GM19452 (cell line): Measurements from ENCODE around the gene MCM7.

Experiments
- ATAC-seq: cut with Tn5 transposase; IDR thresholded peaks from one replicate; pipeline ENCODE4 v1.9.1; 2021; ENCODE audit not compliant: unreplicated experiment

The MCM7 gene

DNA sequence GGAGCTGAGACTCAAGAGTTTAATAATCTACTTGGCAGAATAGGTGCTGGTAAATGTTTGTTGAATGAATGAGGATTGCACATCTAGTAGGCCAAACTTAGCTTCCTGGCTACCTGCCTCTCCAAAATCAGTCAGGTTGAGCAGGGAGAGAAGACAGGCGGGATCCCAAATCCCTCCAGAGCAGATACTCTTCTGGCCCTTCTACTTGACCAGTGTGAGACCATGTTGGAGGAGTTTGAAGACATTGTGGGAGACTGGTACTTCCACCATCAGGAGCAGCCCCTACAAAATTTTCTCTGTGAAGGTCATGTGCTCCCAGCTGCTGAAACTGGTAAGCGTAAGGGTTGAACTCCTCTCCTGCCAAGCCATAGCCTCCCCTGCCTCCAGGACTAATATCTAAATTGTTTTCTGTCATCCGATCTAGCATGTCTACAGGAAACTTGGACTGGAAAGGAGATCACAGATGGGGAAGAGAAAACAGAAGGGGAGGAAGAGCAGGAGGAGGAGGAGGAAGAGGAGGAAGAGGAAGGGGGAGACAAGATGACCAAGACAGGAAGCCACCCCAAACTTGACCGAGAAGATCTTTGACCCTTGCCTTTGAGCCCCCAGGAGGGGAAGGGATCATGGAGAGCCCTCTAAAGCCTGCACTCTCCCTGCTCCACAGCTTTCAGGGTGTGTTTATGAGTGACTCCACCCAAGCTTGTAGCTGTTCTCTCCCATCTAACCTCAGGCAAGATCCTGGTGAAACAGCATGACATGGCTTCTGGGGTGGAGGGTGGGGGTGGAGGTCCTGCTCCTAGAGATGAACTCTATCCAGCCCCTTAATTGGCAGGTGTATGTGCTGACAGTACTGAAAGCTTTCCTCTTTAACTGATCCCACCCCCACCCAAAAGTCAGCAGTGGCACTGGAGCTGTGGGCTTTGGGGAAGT is 23.4 kb upstream of the MCM7 start:
- ATAC-seq: no peak

DNA sequence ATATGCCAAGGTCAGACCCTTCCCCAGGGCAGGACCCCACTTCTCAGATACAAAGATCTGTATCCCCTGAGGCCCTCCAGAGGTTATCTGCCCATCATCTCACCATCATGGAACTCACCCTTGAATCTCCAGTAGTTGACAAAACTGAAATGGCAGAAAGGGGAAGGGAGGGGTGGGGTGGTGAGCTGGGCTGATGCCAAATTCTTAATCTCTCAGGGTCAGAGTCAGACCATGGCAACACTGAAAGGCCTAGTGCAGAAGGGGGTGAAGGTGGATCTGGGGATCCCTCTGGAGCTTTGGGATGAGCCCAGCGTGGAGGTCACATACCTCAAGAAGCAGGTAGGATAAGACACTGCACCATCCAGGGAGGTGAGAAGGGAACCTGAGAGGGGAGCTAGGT is 21.4 kb upstream of the MCM7 start:
- ATAC-seq: no peak

DNA sequence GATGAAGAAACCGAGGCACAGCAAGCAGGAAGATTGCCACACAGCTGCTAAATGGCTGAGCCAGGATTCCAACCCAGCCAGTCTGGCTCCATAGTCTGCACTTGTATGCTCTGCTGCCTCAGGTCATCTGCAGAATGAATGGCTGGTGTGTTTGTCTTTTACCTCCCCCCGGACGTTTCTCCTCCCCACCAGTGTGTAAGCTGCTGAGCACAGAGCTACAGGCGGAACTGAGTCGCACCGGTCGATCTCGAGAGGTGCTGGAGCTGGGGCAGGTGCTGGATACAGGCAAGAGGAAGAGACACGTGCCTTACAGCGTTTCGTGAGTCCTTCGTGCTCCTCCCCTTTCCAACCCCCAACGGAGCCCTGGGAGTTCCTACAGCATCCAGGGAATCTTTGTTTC is 20.9 kb upstream of the MCM7 start:
- no peak for ATAC-seq

DNA sequence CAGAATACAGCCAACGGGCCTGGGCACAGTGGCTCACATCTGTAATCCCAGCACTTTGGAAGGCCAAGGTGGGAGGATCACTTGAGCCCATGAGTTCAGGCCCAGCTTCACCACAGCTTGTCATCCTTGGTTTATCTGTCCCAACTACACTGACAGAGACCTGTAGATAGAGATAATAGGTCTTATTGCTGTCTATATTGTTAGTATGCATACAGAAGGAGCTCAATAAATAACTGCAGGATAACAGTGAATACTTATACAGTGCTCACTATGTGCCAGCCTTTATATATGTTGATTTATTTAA is 19.5 kb upstream of the MCM7 start:
- no peak for ATAC-seq

DNA sequence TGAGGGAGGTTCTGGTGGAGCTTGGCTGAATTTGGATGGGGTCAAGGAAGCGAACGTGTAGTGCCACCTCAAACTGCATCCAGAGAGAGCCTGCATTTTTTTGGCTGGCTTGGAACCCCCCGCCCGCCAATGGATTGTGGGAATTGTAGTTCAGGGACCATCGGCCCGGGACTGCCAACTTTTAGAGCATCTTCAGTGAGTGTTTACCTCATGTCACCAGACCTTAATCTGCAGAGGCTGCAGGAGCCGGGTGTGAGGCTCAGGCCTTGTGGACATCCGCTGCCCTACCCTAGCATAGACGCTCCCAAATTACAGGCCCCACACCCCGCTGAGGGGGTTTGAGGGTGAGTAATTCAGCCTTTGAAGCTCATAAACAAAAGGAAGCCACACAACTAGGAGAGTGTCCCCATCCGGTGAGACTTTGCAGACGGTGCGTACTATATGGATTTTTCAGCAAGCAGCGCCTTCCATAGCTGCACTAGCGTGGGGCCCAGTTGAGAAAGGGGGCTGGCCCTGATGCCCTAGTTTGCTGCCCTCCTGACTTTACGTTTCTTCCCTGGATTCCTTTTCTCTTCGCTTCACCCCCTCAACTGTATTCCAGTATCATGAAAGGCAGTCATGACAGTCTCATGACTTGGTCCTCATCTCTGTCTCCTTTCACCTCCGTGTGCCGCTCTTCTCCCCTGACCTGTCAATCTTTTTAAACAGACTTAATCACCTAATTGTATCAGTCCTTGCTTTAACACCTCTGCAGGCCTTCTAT is 19.0 kb upstream of the MCM7 start:
- peak; percentile 40 for ATAC-seq

DNA sequence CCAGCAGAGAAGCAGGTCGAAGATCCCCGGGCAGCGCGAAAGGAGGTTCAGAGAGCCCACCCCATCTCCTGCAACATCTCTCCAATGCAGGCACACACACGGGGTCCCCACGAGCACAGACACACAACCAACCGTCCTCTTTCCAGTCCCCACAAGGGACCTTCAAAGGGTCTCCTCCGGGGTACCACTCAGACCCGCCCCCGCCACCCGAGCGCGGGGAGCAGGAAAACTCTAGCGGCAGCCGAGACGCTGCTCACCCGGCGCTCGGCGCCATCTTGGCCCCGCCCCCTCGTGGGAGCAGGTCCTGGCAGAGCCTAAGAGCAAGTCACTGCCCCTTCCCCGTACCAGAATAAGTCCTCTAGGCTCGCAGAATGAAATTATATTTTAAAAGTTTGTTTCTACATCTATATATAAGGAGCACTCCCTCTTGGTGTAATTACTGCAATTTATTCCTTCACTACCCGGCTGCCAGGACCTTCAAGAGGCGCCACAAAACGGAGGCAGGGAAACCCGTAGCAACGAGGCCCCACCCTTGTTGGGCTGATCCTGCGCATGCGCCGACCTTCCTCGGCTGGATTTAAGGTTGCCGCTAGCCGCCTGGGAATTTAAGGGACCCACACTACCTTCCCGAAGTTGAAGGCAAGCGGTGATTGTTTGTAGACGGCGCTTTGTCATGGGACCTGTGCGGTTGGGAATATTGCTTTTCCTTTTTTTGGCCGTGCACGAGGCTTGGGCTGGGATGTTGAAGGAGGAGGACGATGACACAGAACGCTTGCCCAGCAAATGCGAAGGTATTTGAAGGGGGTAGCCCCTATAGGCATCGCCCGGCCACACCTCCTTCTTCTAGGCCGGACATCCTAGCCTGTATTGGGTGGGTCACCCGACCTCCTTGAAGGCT is 18.1 kb upstream of the MCM7 start, which contains the start of the genes CNPY4 and TAF6:
Gene CNPY4, plus strand, starts transcription at position 563 of the 898 bp plus-strand sequence. Its CDS starts 111 bp downstream, at position 674.
Gene TAF6, minus strand, starts transcription at position 287 of the 898 bp plus-strand sequence. CDS start 5,149 bp downstream, outside the sequence.
- peak; percentile 68 for ATAC-seq

DNA sequence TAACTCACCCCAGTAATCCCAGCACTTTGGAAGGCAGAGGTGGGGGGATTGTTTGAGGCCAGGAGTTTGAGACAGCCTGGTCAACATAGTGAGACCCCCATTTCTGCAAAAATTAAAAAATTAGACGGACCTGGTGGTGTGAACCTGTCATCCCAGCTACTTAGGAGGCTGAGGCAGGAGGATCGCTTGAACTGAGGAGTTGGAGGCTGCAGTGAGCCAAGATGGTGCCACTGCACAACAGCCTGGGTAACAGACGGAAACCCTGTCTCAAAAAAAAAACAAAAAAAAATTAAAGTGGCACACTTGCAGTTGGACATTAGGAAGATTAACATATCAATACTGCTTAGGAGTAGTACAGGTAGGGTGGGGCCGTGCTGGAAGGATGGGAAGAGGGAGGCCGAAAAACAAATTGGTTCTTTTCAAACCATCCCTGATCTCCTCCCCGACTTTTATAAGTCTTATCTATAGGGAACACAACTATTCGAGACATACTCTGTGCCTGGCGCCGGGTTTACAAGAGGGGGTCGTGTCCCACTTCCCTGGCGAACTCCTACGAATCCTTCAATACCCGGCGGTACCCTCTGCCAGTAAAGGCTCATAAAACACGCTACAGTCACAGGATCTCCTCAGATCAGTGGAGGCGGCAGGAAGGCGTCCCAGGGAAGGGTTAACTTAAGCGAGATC is 17.3 kb upstream of the MCM7 start:
- no peak for ATAC-seq

DNA sequence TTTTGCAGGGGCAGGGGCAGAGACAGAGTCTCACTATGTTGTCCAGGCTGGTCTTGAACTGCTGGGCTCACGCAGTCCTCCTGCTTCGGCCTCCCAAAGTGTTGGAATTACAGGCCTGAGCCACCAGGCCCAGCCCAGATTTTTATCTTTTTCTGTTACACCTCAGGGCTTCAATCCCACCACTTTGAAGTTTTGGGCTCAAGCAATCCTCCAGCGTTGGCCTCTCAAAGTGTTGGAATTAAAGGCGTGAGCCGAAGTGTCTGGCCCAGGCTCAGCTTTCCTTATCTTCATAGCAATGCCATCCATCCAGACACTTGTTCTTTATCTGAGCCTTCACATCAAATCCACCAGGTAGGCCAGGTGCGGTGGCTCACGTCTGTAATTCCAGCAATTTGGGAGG is 13.8 kb upstream of the MCM7 start:
- no peak for ATAC-seq

DNA sequence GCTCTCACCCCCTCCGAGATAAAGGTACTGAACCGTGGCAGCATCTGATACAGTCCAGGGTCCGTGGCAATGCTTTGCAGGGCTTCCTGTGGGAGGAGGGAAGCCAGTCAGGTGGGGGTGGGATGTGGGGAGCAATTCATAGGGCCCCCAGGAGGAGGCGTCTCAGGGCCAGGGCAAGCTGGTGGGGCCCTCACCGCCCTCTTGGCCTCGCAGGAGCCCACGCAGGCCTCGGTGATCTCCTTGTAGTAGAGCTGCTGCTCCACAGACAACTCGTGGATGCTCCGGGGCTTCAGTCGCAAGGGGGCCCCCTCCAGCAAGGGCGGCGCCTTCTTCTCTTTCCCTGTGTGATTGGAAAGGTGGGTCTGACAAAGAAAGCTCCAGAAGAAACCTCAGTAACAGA is 10.7 kb upstream of the MCM7 start:
- no peak for ATAC-seq

DNA sequence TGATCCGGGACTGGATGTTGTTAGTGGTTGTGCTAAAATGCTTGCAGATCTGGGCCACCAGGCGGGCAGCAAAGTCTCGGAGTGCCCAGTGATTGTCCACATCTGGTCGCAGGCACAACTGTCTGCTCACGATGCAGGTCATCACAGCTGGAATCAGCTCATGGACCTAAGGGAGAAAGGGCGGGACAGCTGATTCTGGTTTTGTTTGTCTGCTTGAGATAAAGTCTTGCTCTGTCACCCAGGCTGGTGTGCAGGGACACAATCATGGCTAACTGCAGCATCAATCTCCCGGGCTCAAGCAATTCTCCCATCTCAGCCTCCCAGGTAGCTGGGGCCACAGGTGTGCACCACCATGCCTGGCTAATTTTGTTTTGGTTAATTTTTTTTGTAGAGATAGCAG is 10.0 kb upstream of the MCM7 start:
- no peak for ATAC-seq

DNA sequence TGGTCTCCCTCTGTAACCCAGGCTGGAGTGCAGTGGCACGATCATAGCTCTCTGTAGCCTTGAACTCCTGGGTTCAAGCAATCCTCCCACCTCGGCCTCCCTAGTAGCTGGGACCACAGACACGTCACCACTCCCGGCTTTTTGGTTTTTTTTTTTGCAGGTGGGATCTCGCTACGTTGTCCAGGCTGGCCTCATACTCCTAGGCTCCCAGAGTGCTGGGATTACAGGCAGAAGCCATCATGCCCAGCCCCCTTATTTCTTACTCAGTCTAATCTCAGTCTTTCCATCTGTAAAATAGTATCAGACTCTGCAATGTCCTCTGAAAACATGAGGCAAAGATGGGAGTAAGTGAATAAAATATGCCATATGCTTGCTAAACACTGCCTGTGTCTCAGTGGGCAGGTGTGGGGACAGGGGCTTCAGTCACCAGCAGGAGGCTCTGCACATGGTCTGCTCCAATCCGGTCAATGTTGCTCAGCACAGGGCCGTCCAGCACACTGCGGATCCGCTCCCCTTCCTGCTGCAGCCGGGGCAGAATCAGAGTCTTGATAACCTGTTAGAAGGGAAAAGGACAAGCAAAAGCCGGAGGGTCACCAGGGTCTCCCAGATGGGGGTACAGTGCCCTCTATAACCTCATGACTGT is 8.4 kb upstream of the MCM7 start:
- no peak for ATAC-seq

DNA sequence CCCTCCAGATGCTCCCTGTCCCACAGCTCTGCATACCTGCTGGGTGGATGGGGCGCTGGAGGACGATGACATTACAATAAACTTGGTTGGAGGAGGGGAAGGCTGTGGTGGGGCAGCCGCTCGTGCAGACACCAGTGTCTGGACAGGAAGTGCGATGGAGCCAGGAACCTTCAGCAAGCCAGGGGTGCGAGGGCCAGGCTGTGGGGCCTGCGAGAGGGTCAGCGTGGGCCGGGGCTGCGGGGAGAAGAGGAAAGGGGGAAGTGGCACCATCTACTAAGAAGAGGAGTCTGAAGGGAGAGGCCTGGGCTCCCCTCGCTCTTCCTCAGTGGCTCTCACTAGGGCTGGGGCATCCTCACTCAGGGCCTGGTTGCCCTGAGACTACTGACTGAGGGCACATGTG is 6.7 kb upstream of the MCM7 start:
- no peak for ATAC-seq

DNA sequence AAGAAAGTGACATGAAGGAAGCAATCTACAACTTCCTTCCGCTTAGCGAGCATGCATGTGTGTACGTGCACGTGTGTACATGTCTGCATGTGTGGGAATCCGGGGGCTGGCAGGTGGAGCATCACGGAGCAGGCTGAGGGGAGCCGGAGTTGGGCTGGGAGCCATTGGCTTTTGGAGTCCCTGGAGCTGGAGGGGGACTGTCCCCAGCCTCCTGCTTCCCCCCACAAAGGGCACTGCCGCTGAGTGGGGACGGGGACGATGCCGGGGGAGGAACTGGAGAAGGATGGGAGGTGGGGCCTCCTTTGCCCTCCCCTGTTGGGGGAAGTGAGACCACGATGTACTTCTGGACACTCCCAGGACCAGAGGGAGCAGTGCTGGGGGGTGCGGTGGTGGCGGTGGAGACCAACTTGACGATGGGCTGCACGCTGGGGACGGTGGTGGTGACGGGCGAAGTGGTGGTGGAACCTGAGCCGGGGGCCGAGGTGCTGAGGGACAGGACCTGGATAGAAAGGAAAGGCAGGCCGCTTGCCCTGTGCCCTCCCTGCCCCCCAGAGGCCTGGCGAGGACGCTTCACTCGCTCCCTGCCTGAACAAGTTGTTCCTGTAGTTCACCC is 6.0 kb upstream of the MCM7 start:
- ATAC-seq: no peak

DNA sequence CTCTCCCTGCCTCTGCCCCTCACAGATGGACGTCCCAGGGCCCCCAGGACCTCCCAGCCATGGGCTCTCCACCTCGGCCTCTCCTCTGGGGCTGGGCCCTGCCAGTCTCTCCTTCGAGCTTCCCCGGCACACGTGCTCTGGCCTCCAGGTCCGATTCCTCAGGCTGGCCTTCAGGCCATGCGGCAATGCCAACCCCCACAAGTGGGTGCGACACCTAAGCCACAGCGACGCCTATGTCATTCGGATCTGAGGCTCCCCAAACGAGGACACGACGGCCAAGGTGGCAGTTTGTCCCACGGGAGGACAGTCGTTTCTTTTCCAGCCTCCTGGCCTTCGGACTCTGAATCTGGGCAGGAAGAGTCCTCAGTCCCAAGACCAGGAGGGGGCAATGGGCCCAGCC is 5.4 kb upstream of the MCM7 start:
- ATAC-seq: no peak

DNA sequence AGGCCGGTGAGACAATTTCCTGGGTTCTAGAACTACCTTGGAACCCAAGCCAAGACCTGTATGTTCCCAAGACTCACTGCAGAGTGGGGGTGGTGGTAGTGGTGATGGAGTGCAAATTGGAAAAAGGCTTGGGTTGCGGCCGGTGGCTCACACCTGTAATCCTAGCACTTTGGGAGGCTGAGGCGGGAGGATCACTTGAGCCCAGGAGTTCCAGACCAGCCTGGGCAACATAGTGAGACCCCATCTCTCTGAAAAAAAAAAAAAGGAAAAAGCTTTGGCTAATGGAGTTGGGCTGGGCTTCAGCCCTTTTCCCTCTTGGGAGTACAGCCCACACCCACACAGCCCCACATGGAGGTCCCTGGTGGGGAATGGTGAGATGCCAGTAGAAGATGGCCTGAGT is 4.3 kb upstream of the MCM7 start:
- ATAC-seq: no peak

DNA sequence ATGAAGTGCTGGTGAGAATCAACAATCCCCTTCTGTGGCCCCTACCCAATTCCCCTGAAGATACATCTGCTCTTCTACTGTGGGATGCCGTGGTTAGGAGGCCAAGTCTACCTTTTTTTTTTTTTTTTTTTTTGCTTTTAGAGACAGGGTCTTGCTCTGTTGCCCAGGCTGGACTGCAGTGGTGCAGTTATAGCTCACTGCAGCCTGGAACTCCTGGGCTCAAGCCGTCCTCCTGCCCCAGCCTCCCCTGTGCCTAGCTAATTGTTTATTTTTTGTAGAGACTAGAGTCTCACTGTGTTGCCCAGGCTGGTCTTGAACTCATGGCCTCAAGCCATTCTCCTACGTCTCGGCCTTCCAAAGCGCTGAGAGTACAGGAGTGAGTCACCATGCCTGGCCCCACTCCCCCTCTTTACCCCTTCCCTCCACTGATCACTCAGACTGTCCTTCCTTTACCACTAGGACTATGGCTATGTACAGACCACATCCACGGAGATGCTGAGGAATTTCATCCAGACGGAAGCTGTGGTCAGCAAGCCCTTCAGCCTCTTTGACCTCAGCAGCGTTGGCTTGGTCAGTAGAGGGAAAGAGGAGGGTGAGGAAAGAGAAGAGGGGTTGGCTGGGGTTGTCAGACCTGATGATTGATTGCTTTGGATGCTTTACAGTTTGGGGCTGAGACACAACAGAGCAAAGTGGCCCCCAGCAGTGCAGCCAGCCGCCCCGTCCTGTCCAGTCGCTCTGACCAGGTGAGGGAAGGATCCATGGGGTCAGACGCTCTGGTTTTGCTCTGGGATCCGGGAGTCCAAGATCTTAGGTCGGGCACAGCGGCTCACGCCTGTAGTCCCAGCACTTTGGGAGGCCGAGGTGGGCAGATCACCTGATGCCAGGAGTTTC is 2.0 kb upstream of the MCM7 start:
- ATAC-seq: no peak

DNA sequence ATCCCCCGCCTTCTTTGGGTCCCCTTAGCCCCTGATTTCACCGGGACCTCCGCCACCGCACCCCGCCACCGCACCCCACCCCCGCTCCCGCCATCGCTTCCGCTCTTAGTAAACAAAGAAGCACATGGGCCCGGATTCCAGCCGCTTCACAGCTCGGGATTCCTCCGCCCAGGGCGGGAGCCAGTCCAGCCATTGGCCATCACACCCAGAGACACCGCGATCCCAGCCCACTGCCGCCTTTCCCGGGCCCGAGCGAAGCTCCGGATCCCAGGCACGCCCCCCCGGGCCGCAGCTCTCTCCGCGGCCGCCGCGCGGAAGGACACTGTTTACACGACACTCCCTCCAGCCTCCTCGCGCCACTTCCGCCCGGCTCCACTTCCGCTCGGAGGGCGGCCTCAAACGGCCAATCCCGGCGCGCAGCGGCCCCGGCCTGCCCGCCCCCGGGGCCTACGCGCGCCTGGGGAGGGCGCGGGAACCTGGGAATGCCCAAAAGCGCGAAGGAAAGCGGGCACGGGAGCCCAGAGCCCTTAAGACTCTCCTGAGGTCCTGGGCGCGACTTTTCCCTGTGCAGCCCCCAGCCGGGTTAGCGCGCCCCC is 679 bp downstream of the MCM7 start:
- peak; percentile 64 for ATAC-seq

DNA sequence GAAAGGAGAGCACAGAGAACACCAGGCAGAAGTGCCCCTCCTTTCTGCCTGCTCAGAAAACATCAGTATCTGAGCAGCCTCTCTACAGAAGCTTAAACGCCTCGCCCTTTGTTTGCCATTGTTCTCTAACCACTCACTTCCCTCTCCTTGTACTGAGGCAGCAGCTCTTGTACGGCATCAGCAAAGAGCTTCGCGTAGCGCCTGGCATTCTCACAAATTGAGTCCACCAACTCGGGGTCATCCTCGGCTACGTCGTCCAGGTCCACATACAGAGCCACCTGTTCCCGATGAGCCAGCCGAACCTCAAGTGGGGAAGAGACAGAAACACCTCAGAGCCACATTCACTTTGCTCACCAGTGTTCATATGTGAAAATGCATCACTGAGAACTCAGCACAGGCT is 1.7 kb downstream of the MCM7 start:
- no peak for ATAC-seq
